ENCODE results near the gene SLC39A13.

- TF ChIP-seq CTCF (conservative IDR thresholded peaks at IDR 0.05 in 1 of 2, IDR thresholded peaks at IDR 0.05 in 1 of 2; ENCODE audit: low read depth in 1 of 2, low read length in 2 of 2): no peak
- TF ChIP-seq EZH2 (IDR thresholded peaks at IDR 0.05; ENCODE audit: low read length, missing control alignments): no peak
Observed at GRCh38 chr11:47394050-47394321, 14.4 kb upstream of the SLC39A13 start.

All from fibroblast of lung (primary cell).